ENCODE results near the gene SPTB. TPM values are rescaled to one million over a fixed set of nuclear protein-coding genes. Genes with fewer than 3 reads are reported as not detected.

SPTB gene
- total RNA-seq, 1 donor from 2014 or later: 312 TPM

DNA sequence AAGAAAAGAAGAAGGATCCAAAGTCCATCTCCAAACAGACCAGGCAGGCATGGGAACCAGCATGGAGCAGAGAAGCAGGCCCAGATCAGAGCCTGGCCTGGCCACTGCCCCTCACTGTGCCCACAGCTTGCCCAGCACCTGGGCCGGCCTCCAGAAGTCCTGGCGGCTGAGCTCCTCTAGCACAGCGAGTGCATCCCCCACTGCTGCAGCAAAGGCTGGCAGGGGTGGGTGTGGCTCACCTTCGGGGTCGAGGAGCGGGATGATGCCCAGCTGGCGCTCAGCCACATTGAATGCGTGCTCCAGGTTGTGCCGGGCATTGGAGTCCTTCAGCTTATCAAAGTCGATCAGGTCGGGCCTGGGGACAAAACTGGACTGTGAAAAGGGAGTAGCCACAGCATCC, 78.7 kb downstream of the SPTB start:
- Histone ChIP-seq H3K27me3 (ENCODE audit: control insufficient read depth in 3 of 3, insufficient read depth in 3 of 3, low read length in 3 of 3) (no peaks in the 10 kb centered on the region), H3K9ac (ENCODE audit: low read depth in 1 of 3, low read length in 3 of 3) (peak overlapping the region in 1 of 3 donors; percentile 28), H3K9me3 (ENCODE audit: control insufficient read depth in 3 of 3, low read length in 3 of 3) (no peaks in the 10 kb centered on the region), H3K27ac (ENCODE audit: low read depth, low read length) (no peak overlapping the region), H3K4me1 (ENCODE audit: control insufficient read depth in 3 of 3, insufficient read depth in 3 of 3, low read length in 3 of 3) (peaks cover under 1 to 7% (median 6%) of the 10 kb centered on the region in 3 donors), H3K36me3 (ENCODE audit: control insufficient read depth in 3 of 3, insufficient read depth in 3 of 3, low read length in 3 of 3) (peaks cover 76 to 86% (median 80%) of the 10 kb centered on the region in 3 donors), H3K4me3 (ENCODE audit: low read length in 3 of 3) (no peak overlapping the region)

GRCh38 chr14:64800000-64800399, 79.7 kb downstream of the SPTB start:
- Histone ChIP-seq H3K36me3 (ENCODE audit: control insufficient read depth in 3 of 3, insufficient read depth in 3 of 3, low read length in 3 of 3) (peaks cover 85 to 94% (median 89%) of the 10 kb centered on the region in 3 donors), H3K9me3 (ENCODE audit: control insufficient read depth in 3 of 3, low read length in 3 of 3) (no peaks in the 10 kb centered on the region)

DNA sequence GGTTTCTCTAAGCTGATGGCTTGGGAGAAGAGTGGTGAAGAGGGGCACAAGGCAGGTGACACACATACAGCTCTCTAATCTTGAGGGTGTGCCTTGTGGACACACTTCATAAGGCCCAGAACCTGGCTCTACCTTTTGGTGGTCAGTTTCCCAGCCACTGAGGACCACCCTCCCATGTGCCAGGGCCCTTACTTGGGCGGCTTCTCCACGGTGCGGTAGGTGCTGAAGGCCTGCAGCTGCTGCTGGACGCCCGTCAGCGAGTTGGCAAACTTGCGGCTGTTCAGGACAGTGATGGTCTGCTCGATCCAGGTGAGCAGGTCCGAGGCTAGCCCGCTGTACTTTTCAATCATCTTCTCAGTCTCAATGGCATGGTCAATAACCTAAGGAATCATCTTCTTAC, 80.2 kb downstream of the SPTB start:
- Histone ChIP-seq H3K9ac (ENCODE audit: low read depth in 1 of 3, low read length in 3 of 3) (no peak overlapping the region), H3K9me3 (ENCODE audit: control insufficient read depth in 3 of 3, low read length in 3 of 3) (no peaks in the 10 kb centered on the region), H3K27ac (ENCODE audit: low read depth, low read length) (no peak overlapping the region), H3K36me3 (ENCODE audit: control insufficient read depth in 3 of 3, insufficient read depth in 3 of 3, low read length in 3 of 3) (peaks cover 86 to 94% (median 91%) of the 10 kb centered on the region in 3 donors), H3K4me3 (ENCODE audit: low read length in 3 of 3) (no peak overlapping the region), H3K27me3 (ENCODE audit: control insufficient read depth in 3 of 3, insufficient read depth in 3 of 3, low read length in 3 of 3) (no peaks in the 10 kb centered on the region), H3K4me1 (ENCODE audit: control insufficient read depth in 3 of 3, insufficient read depth in 3 of 3, low read length in 3 of 3) (peaks cover 0 to 3% (median 0%) of the 10 kb centered on the region in 3 donors)

More at GRCh38 chr14:64800000-64800399, 79.7 kb downstream of the SPTB start:
- H3K9ac ChIP-seq (ENCODE audit: low read depth in 1 of 3, low read length in 3 of 3): no peak overlapping the region
- peaks cover 0 to 3% (median 0%) of the 10 kb centered on the region in 3 donors for H3K4me1 ChIP-seq (ENCODE audit: control insufficient read depth in 3 of 3, insufficient read depth in 3 of 3, low read length in 3 of 3)
- no peaks in the 10 kb centered on the region for H3K27me3 ChIP-seq (ENCODE audit: control insufficient read depth in 3 of 3, insufficient read depth in 3 of 3, low read length in 3 of 3)
- no peak overlapping the region for H3K4me3 ChIP-seq (ENCODE audit: low read length in 3 of 3)
- H3K27ac ChIP-seq (ENCODE audit: low read depth, low read length): no peak overlapping the region

GRCh38 chr14:64796369-64796768, 83.3 kb downstream of the SPTB start:
- H3K9me3 ChIP-seq (ENCODE audit: control insufficient read depth in 3 of 3, low read length in 3 of 3): no peaks in the 10 kb centered on the region
- H3K9ac ChIP-seq (ENCODE audit: low read depth in 1 of 3, low read length in 3 of 3): no peak overlapping the region
- no peaks in the 10 kb centered on the region for H3K27me3 ChIP-seq (ENCODE audit: control insufficient read depth in 3 of 3, insufficient read depth in 3 of 3, low read length in 3 of 3)
- H3K4me3 ChIP-seq (ENCODE audit: low read length in 3 of 3): no peak overlapping the region
- H3K36me3 ChIP-seq (ENCODE audit: control insufficient read depth in 3 of 3, insufficient read depth in 3 of 3, low read length in 3 of 3): peaks cover 88 to 95% (median 91%) of the 10 kb centered on the region in 3 donors
- H3K27ac ChIP-seq (ENCODE audit: low read depth, low read length): no peak overlapping the region
- H3K4me1 ChIP-seq (ENCODE audit: control insufficient read depth in 3 of 3, insufficient read depth in 3 of 3, low read length in 3 of 3): peaks cover 0 to 15% (median 3%) of the 10 kb centered on the region in 3 donors

DNA sequence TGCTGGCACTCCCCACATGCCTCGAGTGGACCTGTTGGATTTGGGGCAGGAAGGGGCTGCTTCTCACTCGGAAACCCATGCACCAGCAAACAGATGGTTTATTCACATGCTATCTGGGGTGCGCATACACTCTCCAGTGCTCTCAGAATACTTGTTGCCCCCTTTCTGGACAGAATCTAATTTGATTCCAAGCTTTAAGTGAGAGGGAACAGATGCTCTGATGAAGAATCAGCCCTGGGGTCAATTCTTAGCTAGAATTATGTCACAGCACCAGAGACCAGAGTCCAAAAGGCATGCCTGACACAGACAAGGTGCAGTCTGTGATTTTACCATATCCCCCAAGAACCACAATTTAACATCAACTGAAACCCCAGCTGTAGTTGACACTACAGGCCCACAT, 83.8 kb downstream of the SPTB start:
- peaks cover 86 to 94% (median 90%) of the 10 kb centered on the region in 3 donors for H3K36me3 ChIP-seq (ENCODE audit: control insufficient read depth in 3 of 3, insufficient read depth in 3 of 3, low read length in 3 of 3)

GRCh38 chr14:64795211-64795610, 84.5 kb downstream of the SPTB start:
- Histone ChIP-seq H3K36me3 (ENCODE audit: control insufficient read depth in 3 of 3, insufficient read depth in 3 of 3, low read length in 3 of 3) (peaks cover 80 to 94% (median 84%) of the 10 kb centered on the region in 3 donors), H3K4me3 (ENCODE audit: low read length in 3 of 3) (no peak overlapping the region), H3K9ac (ENCODE audit: low read depth in 1 of 3, low read length in 3 of 3) (no peak overlapping the region), H3K27ac (ENCODE audit: low read depth, low read length) (no peak overlapping the region), H3K4me1 (ENCODE audit: control insufficient read depth in 3 of 3, insufficient read depth in 3 of 3, low read length in 3 of 3) (peaks cover under 1 to 26% (median 3%) of the 10 kb centered on the region in 3 donors), H3K27me3 (ENCODE audit: control insufficient read depth in 3 of 3, insufficient read depth in 3 of 3, low read length in 3 of 3) (no peaks in the 10 kb centered on the region), H3K9me3 (ENCODE audit: control insufficient read depth in 3 of 3, low read length in 3 of 3) (no peaks in the 10 kb centered on the region)

More for the DNA sequence above, 83.8 kb downstream of the SPTB start:
- peaks cover 0 to 19% (median 3%) of the 10 kb centered on the region in 3 donors for H3K4me1 ChIP-seq (ENCODE audit: control insufficient read depth in 3 of 3, insufficient read depth in 3 of 3, low read length in 3 of 3)
- H3K27me3 ChIP-seq (ENCODE audit: control insufficient read depth in 3 of 3, insufficient read depth in 3 of 3, low read length in 3 of 3): no peaks in the 10 kb centered on the region
- H3K9me3 ChIP-seq (ENCODE audit: control insufficient read depth in 3 of 3, low read length in 3 of 3): no peaks in the 10 kb centered on the region
- no peak overlapping the region for H3K4me3 ChIP-seq (ENCODE audit: low read length in 3 of 3)
- no peak overlapping the region for H3K9ac ChIP-seq (ENCODE audit: low read depth in 1 of 3, low read length in 3 of 3)
- H3K27ac ChIP-seq (ENCODE audit: low read depth, low read length): no peak overlapping the region

- peaks cover 63 to 77% (median 68%) of the 10 kb centered on the region in 3 donors for H3K36me3 ChIP-seq (ENCODE audit: control insufficient read depth in 3 of 3, insufficient read depth in 3 of 3, low read length in 3 of 3)
- H3K9me3 ChIP-seq (ENCODE audit: control insufficient read depth in 3 of 3, low read length in 3 of 3): no peaks in the 10 kb centered on the region
- no peak overlapping the region for H3K9ac ChIP-seq (ENCODE audit: low read depth in 1 of 3, low read length in 3 of 3)
- H3K27ac ChIP-seq (ENCODE audit: low read depth, low read length): no peak overlapping the region
- H3K27me3 ChIP-seq (ENCODE audit: control insufficient read depth in 3 of 3, insufficient read depth in 3 of 3, low read length in 3 of 3): no peaks in the 10 kb centered on the region
- H3K4me1 ChIP-seq (ENCODE audit: control insufficient read depth in 3 of 3, insufficient read depth in 3 of 3, low read length in 3 of 3): peaks cover 5 to 39% (median 9%) of the 10 kb centered on the region in 3 donors
- H3K4me3 ChIP-seq (ENCODE audit: low read length in 3 of 3): no peak overlapping the region
Observed at GRCh38 chr14:64792871-64793560, 86.7 kb downstream of the SPTB start.

- Histone ChIP-seq H3K4me3 (ENCODE audit: low read length in 3 of 3) (no peak overlapping the region), H3K36me3 (ENCODE audit: control insufficient read depth in 3 of 3, insufficient read depth in 3 of 3, low read length in 3 of 3) (peaks cover 58 to 78% (median 62%) of the 10 kb centered on the region in 3 donors), H3K9ac (ENCODE audit: low read depth in 1 of 3, low read length in 3 of 3) (no peak overlapping the region), H3K9me3 (ENCODE audit: control insufficient read depth in 3 of 3, low read length in 3 of 3) (no peaks in the 10 kb centered on the region), H3K27ac (ENCODE audit: low read depth, low read length) (no peak overlapping the region), H3K27me3 (ENCODE audit: control insufficient read depth in 3 of 3, insufficient read depth in 3 of 3, low read length in 3 of 3) (no peaks in the 10 kb centered on the region), H3K4me1 (ENCODE audit: control insufficient read depth in 3 of 3, insufficient read depth in 3 of 3, low read length in 3 of 3) (peaks cover 5 to 39% (median 9%) of the 10 kb centered on the region in 3 donors)
Observed at GRCh38 chr14:64792231-64792630, 87.5 kb downstream of the SPTB start.

DNA sequence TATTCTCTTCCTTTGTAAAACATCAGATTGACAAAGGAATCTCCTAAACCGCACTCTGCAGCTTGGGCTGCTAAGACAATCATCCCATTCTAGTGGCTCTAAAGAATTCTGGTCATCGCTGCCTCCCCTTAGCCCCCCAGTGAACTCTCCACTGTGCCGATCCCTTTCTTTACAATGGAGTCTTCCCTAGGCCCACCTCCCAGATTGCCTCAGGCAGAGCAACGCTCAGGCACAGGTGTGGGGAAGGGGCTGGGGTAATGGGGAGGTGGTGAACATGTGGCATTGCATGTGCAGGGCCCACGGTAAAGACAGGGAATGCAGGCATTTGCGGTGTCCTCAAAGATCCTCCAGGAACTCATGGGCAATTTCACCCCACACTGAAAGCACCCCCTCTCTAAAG, 89.2 kb downstream of the SPTB start:
- H3K27me3 ChIP-seq (ENCODE audit: control insufficient read depth in 3 of 3, insufficient read depth in 3 of 3, low read length in 3 of 3): no peaks in the 10 kb centered on the region
- H3K27ac ChIP-seq (ENCODE audit: low read depth, low read length): no peak overlapping the region
- peaks cover 5 to 39% (median 9%) of the 10 kb centered on the region in 3 donors for H3K4me1 ChIP-seq (ENCODE audit: control insufficient read depth in 3 of 3, insufficient read depth in 3 of 3, low read length in 3 of 3)
- H3K36me3 ChIP-seq (ENCODE audit: control insufficient read depth in 3 of 3, insufficient read depth in 3 of 3, low read length in 3 of 3): peaks cover 57 to 76% (median 63%) of the 10 kb centered on the region in 3 donors
- H3K9me3 ChIP-seq (ENCODE audit: control insufficient read depth in 3 of 3, low read length in 3 of 3): no peaks in the 10 kb centered on the region
- no peak overlapping the region for H3K9ac ChIP-seq (ENCODE audit: low read depth in 1 of 3, low read length in 3 of 3)
- H3K4me3 ChIP-seq (ENCODE audit: low read length in 3 of 3): no peak overlapping the region

DNA sequence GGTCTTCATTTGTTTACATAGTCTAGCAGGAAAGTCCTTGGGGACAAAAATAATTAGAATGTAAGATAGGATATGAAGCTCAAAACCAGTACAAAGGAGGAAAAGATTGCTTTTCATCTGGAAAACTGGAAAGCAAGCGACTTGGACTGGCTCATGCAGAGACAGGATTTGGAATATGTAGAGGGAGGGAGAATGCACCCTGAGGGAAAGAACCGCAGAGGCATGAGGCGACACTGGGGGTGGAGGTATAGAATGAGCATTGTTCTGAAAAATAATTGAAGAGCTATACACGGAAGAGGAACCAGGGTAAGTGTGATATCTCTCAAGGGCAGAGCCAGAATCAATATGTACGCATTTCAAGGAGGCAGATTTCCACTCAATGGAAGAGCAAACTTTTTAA, 90.0 kb downstream of the SPTB start:
- Histone ChIP-seq H3K4me1 (ENCODE audit: control insufficient read depth in 3 of 3, insufficient read depth in 3 of 3, low read length in 3 of 3) (peaks cover 5 to 39% (median 9%) of the 10 kb centered on the region in 3 donors), H3K9ac (ENCODE audit: low read depth in 1 of 3, low read length in 3 of 3) (peak overlapping the region in 1 of 3 donors; percentile 4), H3K27me3 (ENCODE audit: control insufficient read depth in 3 of 3, insufficient read depth in 3 of 3, low read length in 3 of 3) (no peaks in the 10 kb centered on the region), H3K36me3 (ENCODE audit: control insufficient read depth in 3 of 3, insufficient read depth in 3 of 3, low read length in 3 of 3) (peaks cover 57 to 76% (median 63%) of the 10 kb centered on the region in 3 donors), H3K9me3 (ENCODE audit: control insufficient read depth in 3 of 3, low read length in 3 of 3) (no peaks in the 10 kb centered on the region), H3K27ac (ENCODE audit: low read depth, low read length) (no peak overlapping the region), H3K4me3 (ENCODE audit: low read length in 3 of 3) (no peak overlapping the region)

Data from skeletal muscle tissue (tissue), 4 donors.